Hematopoietic multipotent progenitor cell treated with erythropoietin and hydrocortisone succinate and interleukin-3 and kit ligand, for 15 days (in vitro differentiated cells): ENCODE measurements around the gene PCGF1.

Experiments
- DNase-seq: peaks from one replicate; pipeline ENCODE4 v3.0.0-alpha.2; 2015; ENCODE audit warnings: low spot score

Gene PCGF1

GRCh38 chr2:74507145-74507925 lies at the start of gene PCGF1:
PCGF1 (minus strand) TSS chr2:74507695; CDS start chr2:74507668, 27 bp downstream.
- DNase-seq = peak; percentile 99

GRCh38 chr2:74556831-74557370 lies 49.4 kb upstream of the PCGF1 start:
- no peak for DNase-seq

- DNase-seq = no peak
Measured at GRCh38 chr2:74556159-74556558, 48.7 kb upstream of the PCGF1 start.

GRCh38 chr2:74555610-74556103 lies 48.2 kb upstream of the PCGF1 start:
- DNase-seq = no peak

GRCh38 chr2:74554820-74555531 lies 47.5 kb upstream of the PCGF1 start:
- peak; percentile 35 for DNase-seq

GRCh38 chr2:74553892-74554819 lies 46.7 kb upstream of the PCGF1 start, which contains the start of the genes DOK1 and LOXL3:
DOK1 (plus strand) TSS chr2:74554720; CDS start chr2:74554755, 35 bp downstream.
LOXL3 (minus strand) TSS chr2:74553942; CDS start chr2:74552634, 1,308 bp downstream.
- DNase-seq = peak; percentile 62

GRCh38 chr2:74552914-74553811 lies 45.7 kb upstream of the PCGF1 start:
- no peak for DNase-seq

GRCh38 chr2:74551942-74552913 lies 44.7 kb upstream of the PCGF1 start:
- no peak for DNase-seq

GRCh38 chr2:74551530-74551929 lies 44.0 kb upstream of the PCGF1 start:
- DNase-seq = no peak

GRCh38 chr2:74550231-74550630 lies 42.7 kb upstream of the PCGF1 start:
- no peak for DNase-seq

- peak; percentile 29 for DNase-seq
Measured at GRCh38 chr2:74548900-74549826, 41.7 kb upstream of the PCGF1 start.

- no peak for DNase-seq
Measured at GRCh38 chr2:74548285-74548899, 40.9 kb upstream of the PCGF1 start.

- no peak for DNase-seq
Measured at GRCh38 chr2:74546004-74546403, 38.5 kb upstream of the PCGF1 start.

GRCh38 chr2:74544634-74545033 lies 37.1 kb upstream of the PCGF1 start:
- DNase-seq = no peak

- DNase-seq = no peak
Measured at GRCh38 chr2:74542978-74543377, 35.5 kb upstream of the PCGF1 start.

- no peak for DNase-seq
Measured at GRCh38 chr2:74540291-74540690, 32.8 kb upstream of the PCGF1 start.

- DNase-seq = no peak
Measured at GRCh38 chr2:74538881-74539339, 31.4 kb upstream of the PCGF1 start.

GRCh38 chr2:74537140-74537539 lies 29.6 kb upstream of the PCGF1 start:
- no peak for DNase-seq
